ENCODE measurements around the gene NCBP2L. TPM values are rescaled to one million over a fixed set of nuclear protein-coding genes. Genes with fewer than 3 reads are reported as not detected.

NCBP2L gene
- total and polyA plus RNA-seq, 2 of the 8 experiments (the other 6 are each of a cell fraction or from before 2014, with no cell fraction given) = not detected

- no peak overlapping the region for H2AK5ac ChIP-seq (ENCODE audit: low read depth, low read length)
- H3K9me3 ChIP-seq (ENCODE audit: insufficient read depth in 2 of 2, low read depth in 1 of 2, low read length in 1 of 2) = no peaks in the 10 kb centered on the region
- ChIA-PET POLR2A (ENCODE audit: partially characterized antibody) (no interaction called here), CTCF (ENCODE audit: partially characterized antibody) (interaction anchor here (1.0 to 2.0 kb wide), 3 partner anchors 64 to 377 kb away, joined by 3 to 5 read pairs (median 5); no protein-coding TSS in a partner anchor)
- no peak overlapping the region for H3K27ac ChIP-seq (ENCODE audit: low read depth, low read length)
- no peak for DNase-seq (ENCODE audit: low read depth in 1 of 2, low spot score in 2 of 2)
- H2BK15ac ChIP-seq (ENCODE audit: low read length) = no peak overlapping the region
- peaks cover 5% of the 10 kb centered on the region; the same call in 1 of the 2 replicates for H3K23me2 ChIP-seq (ENCODE audit: low read depth, low read length)
- H3K23ac ChIP-seq (ENCODE audit: insufficient read length) = no peak overlapping the region
- no peak overlapping the region for H4K5ac ChIP-seq (ENCODE audit: insufficient read length, low read depth, low read length)
- H3K14ac ChIP-seq (ENCODE audit: insufficient read length) = no peak overlapping the region
- no peak overlapping the region for H2BK12ac ChIP-seq (ENCODE audit: low read depth, low read length)
- no peak overlapping the region for H4K91ac ChIP-seq (replicated peaks; ENCODE audit: insufficient read length, low read length)
- H2AFZ ChIP-seq (ENCODE audit: low read length) = no peak overlapping the region
- no peaks in the 10 kb centered on the region for H3K36me3 ChIP-seq (ENCODE audit: control insufficient read depth in 2 of 4, insufficient read depth in 4 of 4, low read length in 3 of 4)
- no peak for FAIRE-seq
- TF ChIP-seq SUZ12 (IDR thresholded peaks at IDR 0.05; ENCODE audit: low read length) (peak; percentile 18; the same call in 1 of the 2 replicates), CBX8 (IDR thresholded peaks at IDR 0.05; ENCODE audit: borderline replicate concordance, low read depth, low read length) (no peak), EZH2 (IDR thresholded peaks at IDR 0.05; ENCODE audit: low read depth, low read length, severe bottlenecking) (peak; percentile 39)
- no peaks in the 10 kb centered on the region for H3K79me2 ChIP-seq (ENCODE audit: control insufficient read depth in 1 of 2, insufficient read depth in 2 of 2, low read length in 2 of 2)
- no peak overlapping the region for H3K4ac ChIP-seq (replicated peaks; ENCODE audit: insufficient read length, low read depth, low read length)
- H3K4me3 ChIP-seq (ENCODE audit: extremely low read depth in 1 of 4, insufficient read depth in 2 of 4, low read depth in 3 of 4, low read length in 4 of 4) = peak overlapping the region in 3 of 4 experiments; percentile 27 to 64 (median 44); a peak in 4 of 8 replicates
- no peak overlapping the region for H2BK120ac ChIP-seq (replicated peaks; ENCODE audit: low read depth, low read length)
- peaks cover 4 to 12% (median 9%) of the 10 kb centered on the region in 4 experiments for H3K27me3 ChIP-seq (replicated peaks in 1 of 4; ENCODE audit: control insufficient read depth in 3 of 4, extremely low read depth in 1 of 4, insufficient read depth in 3 of 4, low read length in 3 of 4)
- no peak overlapping the region for H4K8ac ChIP-seq (ENCODE audit: extremely low read depth, insufficient read depth, low read length)
- H3K56ac ChIP-seq (replicated peaks; ENCODE audit: insufficient read length, low read depth, low read length) = no peak overlapping the region
- no peak overlapping the region for H3K18ac ChIP-seq (ENCODE audit: extremely low read depth, low read length)
- peak overlapping the region; percentile 71 to 78 for H3K4me2 ChIP-seq (ENCODE audit: insufficient read depth in 1 of 2, low read depth in 2 of 2, low read length in 2 of 2)
- no peaks in the 10 kb centered on the region for H3K4me1 ChIP-seq (replicated peaks in 1 of 4; ENCODE audit: control insufficient read depth in 3 of 4, insufficient read depth in 4 of 4, low read length in 3 of 4)
- H4K20me1 ChIP-seq (replicated peaks in 1 of 2; ENCODE audit: control insufficient read depth in 1 of 2, insufficient read depth in 2 of 2, low read length in 2 of 2) = no peaks in the 10 kb centered on the region
- H2BK20ac ChIP-seq (ENCODE audit: low read length) = no peak overlapping the region
- WGBS, 2 experiments (ENCODE audit: extremely low coverage in 1 of 2, insufficient coverage in 1 of 2, insufficient read length in 1 of 2, insufficient replicate concordance in 2 of 2, low coverage in 1 of 2, low lambda C conversion rate in 2 of 2, missing lambda C conversion rate in 1 of 2) = 42% methylated on average over 12 of the region's 13 CpGs; no CpG with 5 or more reads in 1 of the 2 experiments
- no peak overlapping the region for H3K9ac ChIP-seq (replicated peaks in 1 of 4; ENCODE audit: extremely low read depth in 1 of 4, low read depth in 3 of 4, low read length in 3 of 4)
- no peak overlapping the region for H2BK5ac ChIP-seq (ENCODE audit: low read depth, low read length)
- no peaks in the 10 kb centered on the region for H3K79me1 ChIP-seq (ENCODE audit: low read depth, low read length)
Observed at GRCh38 chrX:107827030-107827831, 49.7 kb downstream of the NCBP2L start.
